Smooth muscle cell (in vitro differentiated cells): ENCODE results near the gene ZNF429. TPM values are rescaled to one million over a fixed set of nuclear protein-coding genes. Genes with fewer than 3 reads are reported as not detected.

Experiments used
- DNase-seq: peaks from one replicate; lab custom pipeline; 2025; ENCODE audit not compliant: unreplicated experiment; lab: John Stamatoyannopoulos, UW
- H2AFZ ChIP-seq: fragments of 200-600 bp; sonication (generic); 2 replicates; pipeline ENCODE4 v1.6.0; 2016; ENCODE audit warnings: antibody characterized with exemption, low read depth, mild to moderate bottlenecking
- H3F3A ChIP-seq: fragments of 200-600 bp; sonication (generic); 2 replicates; pipeline ENCODE4 v1.6.0; 2017; ENCODE audit warnings: antibody characterized with exemption, low read depth
- H3K27ac ChIP-seq: fragments of 200-600 bp; sonication (generic); 2 replicates; pipeline ENCODE4 v1.5.1; 2016; ENCODE audit warnings: low read depth, mild to moderate bottlenecking
- H3K27me3 ChIP-seq: fragments of 200-600 bp; sonication (generic); 2 replicates; pipeline ENCODE4 v1.6.1; 2016; ENCODE audit warnings: low read depth, mild to moderate bottlenecking
- H3K36me3 ChIP-seq: fragments of 200-600 bp; sonication (generic); 2 replicates; pipeline ENCODE4 v1.5.1; 2016; ENCODE audit warnings: low read depth
- H3K4me1 ChIP-seq: fragments of 200-600 bp; sonication (generic); 2 replicates; pipeline ENCODE4 v1.5.1; 2016; ENCODE audit warnings: low read depth
- H3K4me2 ChIP-seq: fragments of 200-600 bp; sonication (generic); 2 replicates; pipeline ENCODE4 v1.6.0; 2016; ENCODE audit warnings: mild to moderate bottlenecking
- H3K4me3 ChIP-seq: fragments of 200-600 bp; sonication (generic); 2 replicates; pipeline ENCODE4 v1.5.1; 2016; ENCODE audit warnings: mild to moderate bottlenecking
- H3K79me2 ChIP-seq: fragments of 200-600 bp; sonication (generic); 2 replicates; pipeline ENCODE4 v1.6.0; 2016; ENCODE audit warnings: low read depth, mild to moderate bottlenecking
- H3K9ac ChIP-seq: fragments of 200-600 bp; sonication (generic); 2 replicates; pipeline ENCODE4 v1.6.0; 2016; ENCODE audit warnings: low read depth
- H3K9me3 ChIP-seq: fragments of 200-600 bp; sonication (generic); replicated peaks from 2 replicates; pipeline ENCODE4 v1.5.1; 2016; ENCODE audit warnings: low read depth
- H4K20me1 ChIP-seq: fragments of 200-600 bp; sonication (generic); 2 replicates; pipeline ENCODE4 v1.6.0; 2016; ENCODE audit warnings: low read depth
- WGBS: methylation state at CpG from one replicate; pipeline ENCODE4 v1.1.7; 2016; ENCODE audit warnings: low lambda C conversion rate; 5-methylcytosine and 5-hydroxymethylcytosine counted together
- polyA plus RNA-seq: library from polyadenylated mRNA; unstranded; fragments of >200 nt; fragmentation: Nextera tagmentation; extraction: Ambion mirVana; gene quantifications from 2 replicates; pipeline ENCODE4 v1.2.1, GENCODE V29; 2016
- total RNA-seq: library from RNA; depleted of rRNA; stranded (reverse); fragments of >200 nt; gene quantifications from 2 replicates; pipeline ENCODE4 v1.2.3, GENCODE V29; 2014
- TF ChIP-seq, protein P1 (sequence below): fragments of 200-600 bp; sonication (generic); IDR thresholded peaks from 2 replicates; pipeline ENCODE4 v1.5.1; 2017; ENCODE audit warnings: borderline replicate concordance, mild to moderate bottlenecking, antibody characterized with exemption; ENCODE audit not compliant: insufficient read depth, poor library complexity, severe bottlenecking

Gene ZNF429
- total and polyA plus RNA-seq, 2 experiments from 2014 or later, result 7.8 to 10.4 TPM

GRCh38 chr19:21569494-21569865 is 64.1 kb downstream of the ZNF429 start:
- no peaks in the 10 kb centered on the region for H3F3A ChIP-seq
- TF ChIP-seq, protein P1, sequence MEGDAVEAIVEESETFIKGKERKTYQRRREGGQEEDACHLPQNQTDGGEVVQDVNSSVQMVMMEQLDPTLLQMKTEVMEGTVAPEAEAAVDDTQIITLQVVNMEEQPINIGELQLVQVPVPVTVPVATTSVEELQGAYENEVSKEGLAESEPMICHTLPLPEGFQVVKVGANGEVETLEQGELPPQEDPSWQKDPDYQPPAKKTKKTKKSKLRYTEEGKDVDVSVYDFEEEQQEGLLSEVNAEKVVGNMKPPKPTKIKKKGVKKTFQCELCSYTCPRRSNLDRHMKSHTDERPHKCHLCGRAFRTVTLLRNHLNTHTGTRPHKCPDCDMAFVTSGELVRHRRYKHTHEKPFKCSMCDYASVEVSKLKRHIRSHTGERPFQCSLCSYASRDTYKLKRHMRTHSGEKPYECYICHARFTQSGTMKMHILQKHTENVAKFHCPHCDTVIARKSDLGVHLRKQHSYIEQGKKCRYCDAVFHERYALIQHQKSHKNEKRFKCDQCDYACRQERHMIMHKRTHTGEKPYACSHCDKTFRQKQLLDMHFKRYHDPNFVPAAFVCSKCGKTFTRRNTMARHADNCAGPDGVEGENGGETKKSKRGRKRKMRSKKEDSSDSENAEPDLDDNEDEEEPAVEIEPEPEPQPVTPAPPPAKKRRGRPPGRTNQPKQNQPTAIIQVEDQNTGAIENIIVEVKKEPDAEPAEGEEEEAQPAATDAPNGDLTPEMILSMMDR, result no peak
- H3K27ac ChIP-seq, result no peak overlapping the region
- DNase-seq, result no peak
- no peaks in the 10 kb centered on the region for H3K79me2 ChIP-seq
- H3K9me3 ChIP-seq, result peaks cover 13% of the 10 kb centered on the region
- H3K36me3 ChIP-seq, result no peaks in the 10 kb centered on the region
- H3K27me3 ChIP-seq, result no peaks in the 10 kb centered on the region
- H3K4me2 ChIP-seq, result no peak overlapping the region
- H2AFZ ChIP-seq, result no peak overlapping the region
- no peak overlapping the region for H3K9ac ChIP-seq
- no peak overlapping the region for H3K4me3 ChIP-seq
- 88% methylated on average over 16 of the region's 16 CpGs for WGBS
- no peaks in the 10 kb centered on the region for H4K20me1 ChIP-seq
- H3K4me1 ChIP-seq, result no peaks in the 10 kb centered on the region

DNA sequence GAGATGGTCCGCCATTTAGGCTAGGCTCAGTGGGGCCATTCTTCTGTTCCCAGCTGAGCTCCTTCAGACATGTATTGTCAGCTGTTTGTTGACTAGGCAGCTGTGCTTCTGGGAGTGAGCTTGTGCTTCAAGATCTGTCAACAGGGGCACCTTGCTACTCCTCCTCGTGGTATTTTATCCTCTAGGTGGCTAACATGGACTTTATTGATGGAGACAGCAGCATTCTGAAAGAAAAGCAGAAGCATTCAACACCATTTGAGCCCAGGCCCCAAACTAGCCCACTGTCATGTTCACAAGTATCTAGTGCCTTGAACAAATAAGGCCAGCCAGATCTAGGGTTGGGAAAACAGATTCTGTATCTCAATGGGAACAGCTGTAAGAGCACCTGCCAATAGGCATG is 65.9 kb downstream of the ZNF429 start:
- no peaks in the 10 kb centered on the region for H3K79me2 ChIP-seq
- H3F3A ChIP-seq, result no peaks in the 10 kb centered on the region
- H3K36me3 ChIP-seq, result no peaks in the 10 kb centered on the region
- H3K27me3 ChIP-seq, result no peaks in the 10 kb centered on the region
- WGBS, result 67% methylated on average over 2 of the region's 2 CpGs
- H3K9me3 ChIP-seq, result peaks cover 17% of the 10 kb centered on the region
- no peak overlapping the region for H3K4me2 ChIP-seq
- H3K9ac ChIP-seq, result no peak overlapping the region
- H4K20me1 ChIP-seq, result no peaks in the 10 kb centered on the region
- DNase-seq, result no peak
- H2AFZ ChIP-seq, result no peak overlapping the region
- TF ChIP-seq, protein P1, result no peak
- H3K4me1 ChIP-seq, result no peaks in the 10 kb centered on the region
- no peak overlapping the region for H3K27ac ChIP-seq
- H3K4me3 ChIP-seq, result no peak overlapping the region

- DNase-seq, result no peak
- Histone ChIP-seq H2AFZ (no peak overlapping the region), H3K79me2 (no peaks in the 10 kb centered on the region), H3K9me3 (peaks cover 15% of the 10 kb centered on the region), H3K27me3 (no peaks in the 10 kb centered on the region), H3K9ac (no peak overlapping the region), H3K27ac (no peak overlapping the region), H4K20me1 (no peaks in the 10 kb centered on the region), H3K4me2 (no peak overlapping the region), H3F3A (no peaks in the 10 kb centered on the region), H3K4me1 (no peaks in the 10 kb centered on the region), H3K36me3 (no peaks in the 10 kb centered on the region), H3K4me3 (no peak overlapping the region)
- WGBS, result 57% methylated on average over 2 of the region's 2 CpGs
- TF ChIP-seq, protein P1, result no peak
These were observed 69.2 kb downstream of the ZNF429 start for GRCh38 chr19:21574607-21575006.

DNA sequence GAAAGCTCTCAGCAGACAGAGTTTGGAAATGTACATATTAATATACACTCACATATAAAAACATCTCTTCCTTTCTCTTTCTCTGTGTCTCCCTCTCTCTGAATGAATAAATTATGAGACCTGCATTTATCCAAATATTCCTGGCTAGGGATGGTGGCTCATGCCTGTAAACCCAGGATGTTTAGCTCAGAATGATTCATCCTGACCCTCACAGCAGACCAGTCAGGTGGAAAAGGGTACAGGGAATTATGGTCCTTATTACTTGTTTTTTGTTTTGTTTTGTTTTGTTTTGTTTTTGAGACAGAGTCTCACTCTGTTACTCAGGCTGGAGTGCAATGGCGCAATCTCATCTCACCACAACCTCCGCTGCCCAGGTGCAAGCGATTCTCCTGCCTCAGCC is 71.1 kb downstream of the ZNF429 start:
- Histone ChIP-seq H3K27me3 (no peaks in the 10 kb centered on the region), H3K4me2 (no peak overlapping the region), H3K4me3 (no peak overlapping the region), H3K27ac (no peak overlapping the region), H3K9ac (no peak overlapping the region), H2AFZ (no peak overlapping the region), H3F3A (no peaks in the 10 kb centered on the region), H3K9me3 (peaks cover 11% of the 10 kb centered on the region), H3K36me3 (no peaks in the 10 kb centered on the region), H3K79me2 (no peaks in the 10 kb centered on the region), H3K4me1 (no peaks in the 10 kb centered on the region), H4K20me1 (no peaks in the 10 kb centered on the region)
- TF ChIP-seq, protein P1, result no peak
- 91% methylated on average over 3 of the region's 3 CpGs for WGBS
- DNase-seq, result no peak
